OCI-LY3 (cell line): ENCODE measurements around the gene PAIP2.

Experiments
- H2AFZ ChIP-seq: fragments of 200-600, 300-600 bp; shearing (Covaris generic); 2 replicates; pipeline ENCODE4 v1.6.0; 2014; ENCODE audit warnings: antibody characterized with exemption, low read depth, low read length
- H3K27ac ChIP-seq: fragments of 200-600, 300-600 bp; sonication (generic); 2 replicates; pipeline ENCODE4 v1.5.1; 2014; ENCODE audit warnings: mild to moderate bottlenecking, low read length, moderate library complexity, mixed read lengths
- H3K27me3 ChIP-seq: fragments of 200-600, 300-600 bp; sonication (generic); 2 replicates; pipeline ENCODE4 v1.6.1; 2014; ENCODE audit warnings: low read depth, low read length, mixed read lengths
- H3K36me3 ChIP-seq: fragments of 200-600, 300-600 bp; sonication (generic); replicated peaks from 2 replicates; pipeline ENCODE3; 2014; ENCODE audit warnings: low read depth, low read length, mixed read lengths
- H3K4me1 ChIP-seq: fragments of 300-600, 200-600 bp; sonication (generic); 2 replicates; pipeline ENCODE4 v1.6.1; 2014; ENCODE audit warnings: low read length, mixed read lengths
- H3K4me2 ChIP-seq: fragments of 200-600, 300-600 bp; sonication (generic); 2 replicates; pipeline ENCODE4 v1.6.1; 2014; ENCODE audit warnings: low read length, mixed read lengths
- H3K4me3 ChIP-seq: fragments of 300-600, 200-600 bp; sonication (generic); 2 replicates; pipeline ENCODE4 v1.5.1; 2014; ENCODE audit warnings: antibody characterized with exemption, mild to moderate bottlenecking, low read length, moderate library complexity
- H3K79me2 ChIP-seq: fragments of 300-600, 200-600 bp; shearing (Covaris generic); 2 replicates; pipeline ENCODE4 v1.6.1; 2014; ENCODE audit warnings: mild to moderate bottlenecking, low read length, mixed read lengths
- H3K9ac ChIP-seq: fragments of 300-600, 200-600 bp; shearing (Covaris generic); 2 replicates; pipeline ENCODE4 v1.6.0; 2014; ENCODE audit warnings: mild to moderate bottlenecking, low read length, moderate library complexity
- H3K9me3 ChIP-seq: fragments of 200-600, 300-600 bp; shearing (Covaris generic); 2 replicates; pipeline ENCODE4 v1.6.1; 2014; ENCODE audit warnings: low read length, mixed read lengths; ENCODE audit not compliant: insufficient read depth
- H4K20me1 ChIP-seq: fragments of 200-600, 300-600 bp; sonication (generic); 2 replicates; pipeline ENCODE4 v1.6.1; 2016; ENCODE audit warnings: low read length, mixed read lengths; ENCODE audit not compliant: insufficient read depth
- EZH2phosphoT487 ChIP-seq: fragments of 200-600 bp; shearing (Covaris generic); IDR thresholded peaks from 2 replicates; pipeline ENCODE4 v1.6.1; 2018; ENCODE audit warnings: antibody characterized with exemption, mixed run types, low read depth
- TF ChIP-seq, protein P1 (sequence below): fragments of 200-600, 300-600 bp; sonication (generic); IDR thresholded peaks from 2 replicates; pipeline ENCODE4 v1.5.1; 2014; ENCODE audit warnings: antibody characterized with exemption, low read length, low read depth

PAIP2 gene

DNA sequence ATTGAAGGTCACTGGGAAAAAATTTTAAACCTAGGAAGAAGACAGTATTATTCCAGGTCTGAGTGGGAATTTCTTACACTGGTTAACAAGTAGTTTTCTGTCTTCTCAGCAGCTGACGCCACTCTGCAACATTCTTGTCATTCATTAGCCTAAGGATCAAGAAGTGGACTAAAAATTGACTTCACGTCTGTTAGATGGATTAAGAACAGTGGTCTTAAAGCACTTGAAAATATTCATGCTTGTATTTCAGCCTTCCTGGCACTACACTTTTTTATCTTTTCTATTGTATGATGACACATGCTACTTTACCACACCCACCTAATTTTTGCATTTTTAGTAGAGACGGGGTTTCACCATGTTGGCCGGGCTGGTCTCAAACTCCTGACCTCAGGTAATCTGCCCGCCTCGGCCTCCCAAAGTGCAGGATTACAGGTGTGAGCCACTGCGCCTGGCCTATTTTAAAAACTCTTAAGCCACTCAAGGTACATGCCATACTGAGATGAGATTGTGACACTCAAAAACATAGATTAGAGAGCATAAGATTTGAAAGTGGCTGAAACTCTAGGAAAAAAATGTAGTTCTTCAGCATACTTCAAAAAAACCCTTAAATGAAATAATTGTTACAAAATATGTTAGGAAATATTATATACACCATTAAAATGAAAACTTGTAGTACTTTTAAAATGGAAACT, 39.7 kb upstream of the PAIP2 start:
- Histone ChIP-seq H4K20me1 (peaks cover 99% of the 10 kb centered on the region), H3K36me3 (peaks cover 9% of the 10 kb centered on the region), H3K27ac (no peak overlapping the region), H2AFZ (no peak overlapping the region), H3K9ac (no peak overlapping the region), H3K27me3 (no peaks in the 10 kb centered on the region), H3K79me2 (peaks cover 100% of the 10 kb centered on the region), H3K4me1 (peaks cover 45% of the 10 kb centered on the region), H3K9me3 (no peaks in the 10 kb centered on the region), H3K4me3 (no peak overlapping the region), H3K4me2 (peak overlapping the region; percentile 20; the same call in 1 of the 2 replicates)
- TF ChIP-seq EZH2phosphoT487, result no peak
- TF ChIP-seq, protein P1, sequence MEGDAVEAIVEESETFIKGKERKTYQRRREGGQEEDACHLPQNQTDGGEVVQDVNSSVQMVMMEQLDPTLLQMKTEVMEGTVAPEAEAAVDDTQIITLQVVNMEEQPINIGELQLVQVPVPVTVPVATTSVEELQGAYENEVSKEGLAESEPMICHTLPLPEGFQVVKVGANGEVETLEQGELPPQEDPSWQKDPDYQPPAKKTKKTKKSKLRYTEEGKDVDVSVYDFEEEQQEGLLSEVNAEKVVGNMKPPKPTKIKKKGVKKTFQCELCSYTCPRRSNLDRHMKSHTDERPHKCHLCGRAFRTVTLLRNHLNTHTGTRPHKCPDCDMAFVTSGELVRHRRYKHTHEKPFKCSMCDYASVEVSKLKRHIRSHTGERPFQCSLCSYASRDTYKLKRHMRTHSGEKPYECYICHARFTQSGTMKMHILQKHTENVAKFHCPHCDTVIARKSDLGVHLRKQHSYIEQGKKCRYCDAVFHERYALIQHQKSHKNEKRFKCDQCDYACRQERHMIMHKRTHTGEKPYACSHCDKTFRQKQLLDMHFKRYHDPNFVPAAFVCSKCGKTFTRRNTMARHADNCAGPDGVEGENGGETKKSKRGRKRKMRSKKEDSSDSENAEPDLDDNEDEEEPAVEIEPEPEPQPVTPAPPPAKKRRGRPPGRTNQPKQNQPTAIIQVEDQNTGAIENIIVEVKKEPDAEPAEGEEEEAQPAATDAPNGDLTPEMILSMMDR, result no peak

DNA sequence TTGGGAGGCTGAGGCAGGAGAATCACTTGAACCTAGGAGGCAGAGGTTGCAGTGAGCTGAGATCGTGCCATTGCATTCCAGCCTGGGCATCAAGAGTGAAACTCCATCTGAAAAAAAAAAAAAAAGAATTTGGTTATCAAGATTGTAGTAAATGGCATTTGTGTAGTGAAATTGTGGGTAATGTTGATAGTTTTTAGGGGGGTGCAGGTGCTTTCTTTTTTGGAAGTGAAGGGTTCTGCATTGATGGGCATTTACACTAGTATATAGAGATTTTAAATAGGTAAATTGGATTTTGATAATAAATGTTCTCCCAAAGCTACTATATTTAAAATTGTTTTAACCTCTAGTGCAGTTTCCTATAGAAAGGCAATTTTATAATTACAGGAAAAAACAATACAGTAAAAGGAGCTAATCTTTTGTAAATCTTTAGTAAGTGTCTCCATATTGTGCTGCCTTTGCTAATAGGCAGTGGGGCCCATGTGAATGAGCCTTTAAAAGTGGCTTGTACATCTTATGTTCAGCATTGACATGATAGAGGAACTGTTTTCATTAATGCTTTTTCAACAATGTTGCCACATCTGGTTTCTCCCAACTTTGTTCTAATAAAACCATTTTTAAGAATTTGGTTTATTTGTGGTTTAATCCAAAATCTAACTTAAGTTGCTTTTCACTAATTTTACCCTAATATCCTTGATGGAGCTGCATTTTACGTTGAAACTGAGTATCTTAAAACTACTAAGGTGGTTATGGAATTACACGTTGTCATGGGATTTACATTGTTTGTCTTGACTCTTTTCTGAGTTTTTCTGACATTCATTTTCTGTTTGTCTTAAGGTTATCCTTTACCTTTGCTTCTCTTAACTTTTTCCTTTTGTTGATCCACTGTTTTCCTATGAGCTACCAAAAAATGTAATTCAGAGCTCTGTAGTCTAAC, 37.0 kb upstream of the PAIP2 start:
- TF ChIP-seq, protein P1, result no peak
- no peak for TF ChIP-seq EZH2phosphoT487
- H3K9ac ChIP-seq, result no peak overlapping the region
- peaks cover 29% of the 10 kb centered on the region for H3K4me1 ChIP-seq
- H3K27me3 ChIP-seq, result no peaks in the 10 kb centered on the region
- no peak overlapping the region for H2AFZ ChIP-seq
- peaks cover 99% of the 10 kb centered on the region for H4K20me1 ChIP-seq
- no peak overlapping the region for H3K27ac ChIP-seq
- H3K79me2 ChIP-seq, result peaks cover 100% of the 10 kb centered on the region
- no peak overlapping the region for H3K4me3 ChIP-seq
- peaks cover 3% of the 10 kb centered on the region for H3K36me3 ChIP-seq
- H3K4me2 ChIP-seq, result no peak overlapping the region
- H3K9me3 ChIP-seq, result no peaks in the 10 kb centered on the region

DNA sequence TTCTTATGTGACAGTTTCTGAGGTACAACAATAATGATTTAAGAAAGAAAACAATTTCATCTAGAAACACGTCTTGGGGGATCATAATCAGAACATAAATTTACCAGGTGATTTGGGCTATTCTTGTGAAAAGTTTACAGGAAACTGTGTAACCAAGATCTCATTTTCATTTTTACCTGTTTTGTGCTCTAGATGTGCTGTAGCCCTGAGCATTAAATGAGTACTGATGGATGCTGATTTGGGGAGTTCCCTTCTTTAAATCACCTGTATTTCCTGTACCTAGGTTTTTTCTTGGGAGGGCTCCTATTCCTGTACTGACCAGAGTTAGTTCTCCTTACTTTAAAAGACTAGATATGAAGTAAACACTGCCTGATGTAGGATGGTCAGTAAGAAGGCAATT, 35.5 kb upstream of the PAIP2 start:
- Histone ChIP-seq H2AFZ (no peak overlapping the region), H3K4me2 (no peak overlapping the region; the same call in 1 of the 2 replicates), H3K79me2 (peaks cover 100% of the 10 kb centered on the region), H4K20me1 (peaks cover 99% of the 10 kb centered on the region), H3K4me1 (peaks cover 29% of the 10 kb centered on the region), H3K36me3 (peaks cover 3% of the 10 kb centered on the region), H3K9me3 (no peaks in the 10 kb centered on the region), H3K27ac (no peak overlapping the region), H3K4me3 (no peak overlapping the region), H3K27me3 (no peaks in the 10 kb centered on the region), H3K9ac (no peak overlapping the region)
- TF ChIP-seq EZH2phosphoT487, result no peak
- TF ChIP-seq, protein P1, result no peak
